BLaER1 treated with 17β-estradiol and CSF1 and Interleukin-3, amounts not matched to agents 10 nM and 100 nM (cell line): ENCODE results near the gene PSMB8.

Source experiments
- H3K27ac ChIP-seq, 11 experiments: shearing (Covaris generic); formaldehyde crosslinking; 2 replicates each; pipeline ENCODE4 v1.8.1; 2022
- H3K27me3 ChIP-seq, 11 experiments: shearing (Covaris generic); formaldehyde crosslinking; 2 replicates each; pipeline ENCODE4 v1.8.1; 2022
- H3K36me3 ChIP-seq, 11 experiments: shearing (Covaris generic); formaldehyde crosslinking; 2 replicates each; pipeline ENCODE4 v1.8.1; 2022
- H3K4me1 ChIP-seq, 10 experiments: shearing (Covaris generic); formaldehyde crosslinking; 2 replicates each; pipeline ENCODE4 v1.8.1; 2022
- H3K4me2 ChIP-seq, 11 experiments: shearing (Covaris generic); formaldehyde crosslinking; 2 replicates each; pipeline ENCODE4 v1.8.1; 2022
- H3K4me3 ChIP-seq, 10 experiments: shearing (Covaris generic); formaldehyde crosslinking; 2 replicates each; pipeline ENCODE4 v1.8.1; 2022
- H3K9ac ChIP-seq, 11 experiments: shearing (Covaris generic); formaldehyde crosslinking; 2 replicates each; pipeline ENCODE4 v1.8.1; 2022
- H3K9me3 ChIP-seq, 11 experiments: shearing (Covaris generic); formaldehyde crosslinking; replicated peaks in 1 of 11; 2 replicates each; pipeline ENCODE4 v1.8.1; 2022
- H4K20me1 ChIP-seq, 11 experiments: shearing (Covaris generic); formaldehyde crosslinking; 2 replicates each; pipeline ENCODE4 v1.8.1; 2022
- Cebpa-rat ChIP-seq, 11 experiments: shearing (Covaris generic); IDR thresholded peaks; 2 replicates each; pipeline ENCODE4 v1.8.1; 2022

PSMB8 gene

DNA sequence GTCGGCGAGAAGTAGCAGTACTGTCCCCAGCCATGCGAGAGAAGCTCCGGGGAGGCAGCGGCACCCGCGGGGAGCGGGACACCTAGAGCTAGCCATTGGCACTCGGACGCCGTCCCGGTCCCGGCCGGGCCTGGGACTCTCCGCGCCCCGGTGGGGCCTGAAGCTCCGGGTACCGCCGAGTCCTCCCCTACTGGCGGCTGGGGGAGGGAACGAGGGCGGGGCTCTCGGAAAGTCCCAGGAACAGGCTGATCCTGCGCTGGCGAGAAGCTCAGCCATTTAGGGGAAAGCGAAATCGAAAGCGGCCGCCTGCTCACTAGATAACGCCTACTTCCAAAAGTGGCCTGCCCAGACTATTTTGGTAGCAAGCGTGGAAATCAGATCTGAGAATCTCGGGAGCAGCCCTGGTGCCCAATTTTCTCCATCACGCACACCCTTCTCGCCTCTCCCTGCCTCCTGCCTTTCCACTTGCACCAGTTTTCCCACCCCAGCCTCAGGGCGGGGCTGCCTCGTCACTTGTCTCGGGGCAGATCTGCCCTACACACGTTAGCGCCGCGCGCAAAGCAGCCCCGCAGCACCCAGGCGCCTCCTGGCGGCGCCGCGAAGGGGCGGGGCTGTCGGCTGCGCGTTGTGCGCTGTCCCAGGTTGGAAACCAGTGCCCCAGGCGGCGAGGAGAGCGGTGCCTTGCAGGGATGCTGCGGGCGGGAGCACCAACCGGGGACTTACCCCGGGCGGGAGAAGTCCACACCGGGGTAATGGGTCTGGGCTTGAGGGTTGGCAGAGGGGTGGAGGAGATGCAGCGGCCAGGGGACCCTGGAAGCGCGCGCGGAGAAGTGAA lies 9.9 kb upstream of the PSMB8 start, which contains the start of the genes PSMB9 and TAP1:
Gene PSMB9 (plus strand): TSS at position 652 of the 835 bp plus-strand sequence. CDS start 38 bp downstream, at position 690.
Gene TAP1 (minus strand): TSS at position 164 of the 835 bp plus-strand sequence. CDS start 68 bp downstream, at position 96.
- H3K4me1 ChIP-seq: peaks cover 34 to 47% (median 42%) of the 10 kb centered on the region in 10 experiments
- H3K9me3 ChIP-seq: no peaks in the 10 kb centered on the region; a peak in 1 of 22 replicates
- H3K27me3 ChIP-seq: no peaks in the 10 kb centered on the region
- peaks cover 0 to 5% (median 0%) of the 10 kb centered on the region in 11 experiments; a peak in 1 of 22 replicates for H4K20me1 ChIP-seq
- peak within 1 kb of the TSS; percentile 81 to 94 (median 86) for H3K9ac ChIP-seq
- TF ChIP-seq Cebpa-rat (IDR thresholded peaks at IDR 0.05): no peak
- peak within 1 kb of the TSS; percentile 92 to 100 (median 96) for H3K4me2 ChIP-seq
- peak within 1 kb of the TSS; percentile 80 to 93 (median 84) for H3K4me3 ChIP-seq
- peak within 1 kb of the TSS; percentile 67 to 96 (median 88) for H3K27ac ChIP-seq
- peaks cover 42 to 58% (median 51%) of the 10 kb centered on the region in 11 experiments for H3K36me3 ChIP-seq

DNA sequence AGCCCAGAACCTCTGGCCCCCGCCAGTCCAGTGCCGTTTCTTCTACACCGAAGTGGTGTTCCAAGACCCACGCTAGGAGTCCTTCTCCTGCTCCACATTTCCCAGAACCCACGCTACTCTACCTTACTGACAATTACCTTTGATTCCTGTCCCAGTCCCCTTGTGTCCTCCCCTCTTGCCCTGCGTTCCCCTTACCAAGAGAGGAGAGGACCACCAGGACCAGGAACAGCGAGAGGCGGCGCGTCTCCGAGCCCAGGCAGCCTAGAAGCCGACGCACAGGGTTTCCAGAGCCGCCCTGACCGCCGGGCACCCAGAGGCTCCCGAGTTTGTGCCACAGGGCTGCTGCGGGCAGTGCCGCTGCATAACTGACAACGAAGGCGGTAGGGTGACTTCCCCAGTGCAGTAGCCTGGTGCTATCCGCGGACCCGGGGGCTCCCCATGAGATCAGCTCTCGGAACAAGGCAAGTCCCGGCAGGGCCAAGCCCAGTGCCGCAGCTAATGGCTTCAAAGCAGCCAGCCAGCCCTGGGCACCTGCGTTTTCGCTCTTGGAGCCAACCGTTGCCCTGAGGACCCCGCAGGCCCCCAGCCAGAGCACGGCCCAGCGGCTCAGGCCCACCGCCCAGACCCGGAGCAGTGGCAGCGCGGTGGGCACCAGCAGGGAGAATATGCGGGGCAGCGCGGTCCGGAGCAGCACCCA lies 9.1 kb upstream of the PSMB8 start:
- Histone ChIP-seq H3K4me2 (peak overlapping the region; percentile 91 to 100 (median 96)), H3K36me3 (peaks cover 42 to 58% (median 51%) of the 10 kb centered on the region in 11 experiments), H3K27me3 (no peaks in the 10 kb centered on the region), H3K4me3 (peak overlapping the region; percentile 80 to 93 (median 84)), H3K4me1 (peaks cover 33 to 45% (median 39%) of the 10 kb centered on the region in 10 experiments), H3K9me3 (no peaks in the 10 kb centered on the region; a peak in 3 of 22 replicates), H3K9ac (peak overlapping the region; percentile 81 to 94 (median 86)), H3K27ac (peak overlapping the region; percentile 67 to 96 (median 88)), H4K20me1 (peaks cover 0 to 5% (median 0%) of the 10 kb centered on the region in 11 experiments; a peak in 2 of 22 replicates)
- TF ChIP-seq Cebpa-rat (IDR thresholded peaks at IDR 0.05): no peak

DNA sequence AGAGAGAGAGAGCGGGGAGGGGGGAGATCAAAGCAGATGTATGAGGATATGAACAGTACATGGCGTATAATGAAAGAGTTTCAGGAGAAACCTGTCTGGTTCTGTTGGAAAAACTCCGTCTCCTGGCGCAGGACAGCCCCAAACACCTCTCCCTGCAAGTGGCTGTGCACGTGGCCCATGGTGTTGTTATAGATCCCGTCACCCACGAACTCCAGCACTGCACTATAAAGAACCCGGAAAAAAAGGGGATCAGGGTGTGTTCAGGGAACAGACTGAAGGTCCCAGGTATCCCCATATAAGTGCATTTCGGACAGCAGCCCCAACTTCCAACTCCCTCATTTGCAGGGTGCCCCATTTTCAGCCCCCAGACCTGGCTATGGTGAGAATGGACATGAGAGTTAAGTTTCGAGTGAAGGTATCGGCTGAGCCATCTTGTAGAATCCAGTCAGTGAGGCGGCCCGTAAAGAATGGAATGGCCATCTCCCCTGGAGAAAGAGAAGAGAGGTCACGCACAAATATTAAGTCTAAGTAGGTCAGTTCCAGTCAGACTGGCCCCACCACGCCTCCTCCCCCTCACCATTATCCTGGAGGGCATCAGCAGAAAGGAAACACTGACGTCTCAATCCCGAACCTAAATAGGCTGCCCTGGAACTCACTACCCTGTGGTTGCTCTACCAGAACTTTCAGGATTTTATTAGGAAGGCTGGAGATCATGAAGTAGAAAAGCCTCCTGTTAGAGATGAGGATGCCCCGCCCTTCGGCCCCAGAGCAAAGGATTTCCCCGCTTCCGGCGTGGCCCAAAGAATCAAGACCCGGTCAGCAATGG lies 8.4 kb upstream of the PSMB8 start:
- H3K27ac ChIP-seq: peak overlapping the region; percentile 67 to 96 (median 88); a peak in 21 of 22 replicates
- peaks cover 44 to 58% (median 51%) of the 10 kb centered on the region in 11 experiments for H3K36me3 ChIP-seq
- peak overlapping the region; percentile 80 to 93 (median 84) for H3K4me3 ChIP-seq
- H3K9me3 ChIP-seq: no peaks in the 10 kb centered on the region; a peak in 3 of 22 replicates
- H3K9ac ChIP-seq: peak overlapping the region; percentile 81 to 94 (median 86)
- peak overlapping the region; percentile 91 to 100 (median 96) for H3K4me2 ChIP-seq
- H4K20me1 ChIP-seq: peaks cover 0 to 10% (median 0%) of the 10 kb centered on the region in 11 experiments; a peak in 6 of 22 replicates
- no peak for TF ChIP-seq Cebpa-rat (IDR thresholded peaks at IDR 0.05)
- peaks cover 33 to 50% (median 43%) of the 10 kb centered on the region in 10 experiments for H3K4me1 ChIP-seq
- H3K27me3 ChIP-seq: no peaks in the 10 kb centered on the region

DNA sequence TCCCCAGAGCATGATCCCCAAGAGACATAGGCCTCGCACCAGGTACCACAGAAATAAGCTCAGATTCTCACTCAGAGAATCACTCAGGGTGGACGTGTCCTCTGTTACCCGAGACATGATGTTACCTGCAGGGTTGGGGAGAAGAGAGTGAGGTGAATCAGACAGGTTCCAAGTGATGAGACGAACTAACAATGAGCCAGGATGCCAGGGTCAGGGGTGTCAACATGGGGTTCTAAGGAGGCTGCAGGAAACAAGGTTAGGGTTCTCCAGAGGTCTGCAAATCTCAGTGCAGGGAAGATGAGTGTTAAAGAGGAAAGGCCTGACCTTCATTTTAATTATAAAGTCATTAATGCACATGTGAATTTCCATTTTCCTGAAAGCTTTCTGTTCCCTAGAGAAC lies 7.2 kb upstream of the PSMB8 start:
- Histone ChIP-seq H3K27me3 (no peaks in the 10 kb centered on the region), H3K9ac (peak overlapping the region in 2 of 11 experiments; percentile 41 to 86; a peak in 2 of 22 replicates), H3K36me3 (peaks cover 51 to 58% (median 55%) of the 10 kb centered on the region in 11 experiments), H3K27ac (no peak overlapping the region), H4K20me1 (peaks cover 0 to 23% (median 11%) of the 10 kb centered on the region in 11 experiments; a peak in 10 of 22 replicates), H3K4me3 (no peak overlapping the region), H3K4me2 (peak overlapping the region; percentile 91 to 100 (median 96); a peak in 18 of 22 replicates), H3K9me3 (no peaks in the 10 kb centered on the region; a peak in 3 of 22 replicates), H3K4me1 (peaks cover 37 to 58% (median 52%) of the 10 kb centered on the region in 10 experiments)
- no peak for TF ChIP-seq Cebpa-rat (IDR thresholded peaks at IDR 0.05)

DNA sequence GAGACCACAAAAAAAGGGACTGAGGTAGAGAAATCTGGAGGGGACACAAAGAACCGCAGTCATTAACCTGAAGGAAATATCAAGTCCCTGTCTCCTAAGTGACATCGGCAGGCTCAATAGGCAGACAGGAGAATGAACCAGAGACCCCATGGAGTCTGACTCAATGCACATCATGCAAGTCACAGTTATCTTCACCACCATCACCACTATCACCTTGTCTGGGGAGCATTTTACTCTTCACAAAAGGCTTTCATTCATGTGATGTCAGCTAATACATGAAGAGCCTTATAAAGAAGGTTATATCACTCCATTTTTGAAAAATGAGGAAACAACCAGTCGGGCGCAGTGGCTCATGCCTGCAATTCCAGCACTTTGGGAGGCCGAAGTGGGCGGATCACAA lies 5.3 kb upstream of the PSMB8 start:
- Histone ChIP-seq H3K27me3 (no peaks in the 10 kb centered on the region), H4K20me1 (peaks cover 0 to 29% (median 14%) of the 10 kb centered on the region in 11 experiments; a peak in 11 of 22 replicates), H3K4me2 (no peak overlapping the region), H3K4me3 (no peak overlapping the region), H3K36me3 (peaks cover 55 to 60% (median 57%) of the 10 kb centered on the region in 11 experiments), H3K4me1 (peaks cover 36 to 56% (median 50%) of the 10 kb centered on the region in 10 experiments), H3K27ac (no peak overlapping the region), H3K9ac (no peak overlapping the region), H3K9me3 (no peaks in the 10 kb centered on the region; a peak in 3 of 22 replicates)
- no peak for TF ChIP-seq Cebpa-rat (IDR thresholded peaks at IDR 0.05)

DNA sequence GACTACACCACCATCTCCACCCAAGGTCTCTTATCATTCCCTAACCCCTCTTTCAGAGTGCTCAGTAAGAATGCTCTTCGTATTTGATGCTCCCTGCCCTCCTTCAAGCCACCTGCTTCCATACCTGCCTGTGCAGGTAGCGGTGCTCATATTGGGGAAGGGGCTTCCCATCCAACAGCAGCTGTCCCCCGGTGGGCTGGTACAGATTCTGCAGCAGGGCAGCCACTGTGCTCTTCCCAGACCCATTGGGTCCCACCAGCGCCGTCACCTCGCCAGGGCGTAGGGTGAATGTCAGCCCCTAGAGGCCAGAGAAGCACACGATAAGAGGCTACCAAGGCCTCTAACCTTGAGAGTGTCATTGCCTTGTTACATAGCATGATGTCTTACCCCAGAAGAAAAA lies 3.9 kb upstream of the PSMB8 start:
- Histone ChIP-seq H3K9ac (no peak overlapping the region), H3K4me3 (no peak overlapping the region), H3K4me1 (peaks cover 42 to 63% (median 57%) of the 10 kb centered on the region in 10 experiments), H4K20me1 (peaks cover 0 to 29% (median 14%) of the 10 kb centered on the region in 11 experiments; a peak in 11 of 22 replicates), H3K9me3 (no peaks in the 10 kb centered on the region; a peak in 3 of 22 replicates), H3K4me2 (peak overlapping the region in 3 of 11 experiments; percentile 5 to 96 (median 92); a peak in 1 of 22 replicates), H3K27ac (no peak overlapping the region), H3K27me3 (no peaks in the 10 kb centered on the region), H3K36me3 (peaks cover 55 to 61% (median 57%) of the 10 kb centered on the region in 11 experiments)
- TF ChIP-seq Cebpa-rat (IDR thresholded peaks at IDR 0.05): no peak

DNA sequence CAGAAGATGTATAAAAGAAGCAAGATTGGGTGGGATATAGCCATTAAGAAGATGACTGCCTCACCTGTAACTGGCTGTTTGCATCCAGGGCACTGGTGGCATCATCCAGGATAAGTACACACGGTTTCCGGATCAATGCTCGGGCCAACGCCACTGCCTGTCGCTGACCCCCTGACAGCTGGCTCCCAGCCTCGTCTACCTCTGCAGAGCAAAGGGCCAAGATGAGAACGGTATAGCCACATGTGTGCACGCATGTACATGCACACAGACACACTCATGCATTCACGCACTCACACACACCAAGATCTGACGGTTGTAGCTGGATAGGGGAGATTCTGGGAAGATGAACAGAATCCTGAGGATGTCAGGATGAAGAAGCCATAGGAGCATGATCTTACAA lies 3.2 kb upstream of the PSMB8 start:
- Histone ChIP-seq H3K9ac (no peak overlapping the region), H3K27ac (no peak overlapping the region), H3K4me3 (no peak overlapping the region), H3K27me3 (no peaks in the 10 kb centered on the region), H4K20me1 (peaks cover 0 to 26% (median 14%) of the 10 kb centered on the region in 11 experiments; a peak in 11 of 22 replicates), H3K36me3 (peaks cover 60 to 69% (median 64%) of the 10 kb centered on the region in 11 experiments), H3K4me2 (peak overlapping the region in 10 of 11 experiments; percentile 81 to 97 (median 92); a peak in 18 of 22 replicates), H3K9me3 (no peaks in the 10 kb centered on the region; a peak in 3 of 22 replicates), H3K4me1 (peaks cover 44 to 64% (median 58%) of the 10 kb centered on the region in 10 experiments)
- TF ChIP-seq Cebpa-rat (IDR thresholded peaks at IDR 0.05): no peak
